Gastrocnemius medialis (tissue), 4 donors: Measurements from ENCODE around the gene COLGALT1. TPM values are rescaled to one million over a fixed set of nuclear protein-coding genes. Genes with fewer than 3 reads are reported as not detected.

Source experiments
- ATAC-seq, 2 donors: fragments of 150-250 bp; one replicate each; pipeline ENCODE4 v1.9.1; 2016
- DNase-seq, 2 donors: peaks; one replicate each; pipeline ENCODE4 v3.0.0-alpha.2; 2019
- H3K27ac ChIP-seq, 4 donors: fragments of 200-600 bp; sonication (generic); 1 replicate in 1 of 4; 2 replicates in 3 of 4; pipeline ENCODE4 v1.5.1; 2016 to 2018; ENCODE audit warnings: mild to moderate bottlenecking in 2 of 4, moderate library complexity in 1 of 4
- H3K27me3 ChIP-seq, 3 donors: fragments of 200-600 bp; sonication (generic) in 2 of 3; 1 replicate in 1 of 3; 2 replicates in 2 of 3; pipeline versions ENCODE4 v1.5.1 to v1.6.0; 2016 to 2019; ENCODE audit warnings: mild to moderate bottlenecking in 1 of 3, moderate library complexity in 1 of 3
- H3K36me3 ChIP-seq, 2 donors: fragments of 200-600 bp; sonication (generic) in 1 of 2; one replicate each; pipeline ENCODE4 v1.5.1; 2017 to 2018
- H3K4me1 ChIP-seq, 2 donors: fragments of 200-600 bp; sonication (generic) in 1 of 2; one replicate each; pipeline ENCODE4 v1.5.1; 2016 to 2017; ENCODE audit warnings: mild to moderate bottlenecking in 2 of 2
- H3K4me3 ChIP-seq, 4 donors: fragments of 200-600 bp; sonication (generic) in 3 of 4; 1 replicate in 1 of 4; 2 replicates in 3 of 4; pipeline ENCODE4 v1.5.1; 2016 to 2019; ENCODE audit warnings: mild to moderate bottlenecking in 2 of 4
- H3K9me3 ChIP-seq, 3 donors: fragments of 200-600 bp; sonication (generic) in 2 of 3; 1 replicate in 1 of 3; 2 replicates in 2 of 3; pipeline ENCODE4 v1.5.1; 2016 to 2019
- CTCF ChIP-seq, 5 experiments: fragments of 450-650 bp in 3 of 5; fragments of 200-600 bp in 2 of 5; sonication (generic) in 2 of 5; IDR thresholded peaks in 4 of 5; conservative IDR thresholded peaks in 1 of 5; 1 replicate in 4 of 5; 2 replicates in 1 of 5; pipeline ENCODE4 v1.5.1; 2016 to 2019; ENCODE audit warnings: antibody characterized with exemption in 5 of 5, mild to moderate bottlenecking in 3 of 5, moderate library complexity in 3 of 5
- POLR2A ChIP-seq, 2 donors: fragments of 450-650 bp; IDR thresholded peaks; one replicate each; pipeline ENCODE4 v1.6.1; 2017; ENCODE audit warnings: antibody characterized with exemption in 2 of 2, mild to moderate bottlenecking in 2 of 2, moderate library complexity in 2 of 2
- in situ Hi-C, 4 donors: fragments of 200-750 bp; cut with MboI; loops; one replicate each; pipeline versions ENCODE4 v1.15.0 to v1.8.0; 2017; ENCODE audit warnings: low sequenced_read_pairs in 4 of 4
- intact Hi-C: fragments of 100-400 bp; cut with DNase I; formaldehyde crosslinking; loops from one replicate; pipeline ENCODE4 v1.15.1; 2023; ENCODE audit warnings: low total_unique reads
- total RNA-seq, 4 donors: library from RNA; depleted of rRNA; stranded (reverse); fragments of >200 nt; gene quantifications; one replicate each; pipeline versions ENCODE4 v1.1.0 to v1.2.3, GENCODE V29; 2016

Gene COLGALT1
- total RNA-seq, 4 donors from 2014 or later, result 16.6 to 33.2 (median 27.5) TPM

- in situ Hi-C loops (loop anchor here in 1 of 4 donors (25.0 kb wide), 1 partner anchor 485 kb away; the partner anchor contains the start of genes IL12RB1 and MAST3), intact Hi-C loops (no loop called here)
- no peak for TF ChIP-seq POLR2A (IDR thresholded peaks at IDR 0.05)
- TF ChIP-seq CTCF (IDR thresholded peaks at IDR 0.05 in 4 of 5, conservative IDR thresholded peaks at IDR 0.05 in 1 of 5), result no peak
- H3K27me3 ChIP-seq, result peaks cover 28 to 39% (median 29%) of the 10 kb centered on the region in 3 donors
- H3K4me3 ChIP-seq, result no peak overlapping the region
- no peaks in the 10 kb centered on the region for H3K36me3 ChIP-seq
- no peak overlapping the region for H3K27ac ChIP-seq
- no peak for DNase-seq
- no peak for ATAC-seq
- no peaks in the 10 kb centered on the region for H3K4me1 ChIP-seq
- no peaks in the 10 kb centered on the region for H3K9me3 ChIP-seq
Observed at GRCh38 chr19:17602217-17602616, 46.8 kb downstream of the COLGALT1 start.

GRCh38 chr19:17602872-17603510, 47.5 kb downstream of the COLGALT1 start:
- no peak overlapping the region for H3K4me3 ChIP-seq
- H3K27ac ChIP-seq, result no peak overlapping the region
- no peaks in the 10 kb centered on the region for H3K4me1 ChIP-seq
- in situ Hi-C loops (loop anchor here in 1 of 4 donors (25.0 kb wide), 1 partner anchor 484 kb away; the partner anchor contains the start of genes IL12RB1 and MAST3), intact Hi-C loops (no loop called here)
- no peaks in the 10 kb centered on the region for H3K9me3 ChIP-seq
- ATAC-seq (no peak), DNase-seq (no peak)
- TF ChIP-seq POLR2A (IDR thresholded peaks at IDR 0.05) (no peak), CTCF (IDR thresholded peaks at IDR 0.05 in 4 of 5, conservative IDR thresholded peaks at IDR 0.05 in 1 of 5) (no peak)
- H3K27me3 ChIP-seq, result peaks cover 28 to 45% (median 32%) of the 10 kb centered on the region in 3 donors
- H3K36me3 ChIP-seq, result no peaks in the 10 kb centered on the region

- in situ Hi-C loops (loop anchor here in 1 of 4 donors (25.0 kb wide), 1 partner anchor 483 kb away; the partner anchor contains the start of genes IL12RB1 and MAST3), intact Hi-C loops (no loop called here)
- ATAC-seq (no peak), DNase-seq (no peak)
- H3K36me3 ChIP-seq, result no peaks in the 10 kb centered on the region
- H3K4me3 ChIP-seq, result no peak overlapping the region
- TF ChIP-seq CTCF (IDR thresholded peaks at IDR 0.05 in 4 of 5, conservative IDR thresholded peaks at IDR 0.05 in 1 of 5), result no peak
- TF ChIP-seq POLR2A (IDR thresholded peaks at IDR 0.05), result no peak
- H3K27me3 ChIP-seq, result peaks cover 28 to 45% (median 32%) of the 10 kb centered on the region in 3 donors
- no peak overlapping the region for H3K27ac ChIP-seq
- no peaks in the 10 kb centered on the region for H3K4me1 ChIP-seq
- no peaks in the 10 kb centered on the region for H3K9me3 ChIP-seq
Observed at GRCh38 chr19:17604372-17605025, 49.0 kb downstream of the COLGALT1 start.

GRCh38 chr19:17605117-17605516, 49.7 kb downstream of the COLGALT1 start:
- ATAC-seq (no peak), DNase-seq (no peak)
- TF ChIP-seq POLR2A (IDR thresholded peaks at IDR 0.05) (no peak), CTCF (IDR thresholded peaks at IDR 0.05 in 4 of 5, conservative IDR thresholded peaks at IDR 0.05 in 1 of 5) (no peak)
- H3K4me1 ChIP-seq, result no peaks in the 10 kb centered on the region
- in situ Hi-C loops, result loop anchor here in 1 of 4 donors (25.0 kb wide), 1 partner anchor 482 kb away; the partner anchor contains the start of genes IL12RB1 and MAST3
- no peak overlapping the region for H3K4me3 ChIP-seq
- H3K36me3 ChIP-seq, result no peaks in the 10 kb centered on the region
- no peak overlapping the region for H3K27ac ChIP-seq
- H3K27me3 ChIP-seq, result peaks cover 28 to 45% (median 29%) of the 10 kb centered on the region in 3 donors
- no peaks in the 10 kb centered on the region for H3K9me3 ChIP-seq
- intact Hi-C loops, result no loop called here
